ENCODE data around the gene MAN2A2. TPM values are rescaled to one million over a fixed set of nuclear protein-coding genes. Genes with fewer than 3 reads are reported as not detected.

The MAN2A2 gene
- total and polyA plus RNA-seq, 9 of the 15 experiments (the other 6 are each of a cell fraction or from before 2014, with no cell fraction given), result 7.3 to 151 (median 43.4) TPM

DNA sequence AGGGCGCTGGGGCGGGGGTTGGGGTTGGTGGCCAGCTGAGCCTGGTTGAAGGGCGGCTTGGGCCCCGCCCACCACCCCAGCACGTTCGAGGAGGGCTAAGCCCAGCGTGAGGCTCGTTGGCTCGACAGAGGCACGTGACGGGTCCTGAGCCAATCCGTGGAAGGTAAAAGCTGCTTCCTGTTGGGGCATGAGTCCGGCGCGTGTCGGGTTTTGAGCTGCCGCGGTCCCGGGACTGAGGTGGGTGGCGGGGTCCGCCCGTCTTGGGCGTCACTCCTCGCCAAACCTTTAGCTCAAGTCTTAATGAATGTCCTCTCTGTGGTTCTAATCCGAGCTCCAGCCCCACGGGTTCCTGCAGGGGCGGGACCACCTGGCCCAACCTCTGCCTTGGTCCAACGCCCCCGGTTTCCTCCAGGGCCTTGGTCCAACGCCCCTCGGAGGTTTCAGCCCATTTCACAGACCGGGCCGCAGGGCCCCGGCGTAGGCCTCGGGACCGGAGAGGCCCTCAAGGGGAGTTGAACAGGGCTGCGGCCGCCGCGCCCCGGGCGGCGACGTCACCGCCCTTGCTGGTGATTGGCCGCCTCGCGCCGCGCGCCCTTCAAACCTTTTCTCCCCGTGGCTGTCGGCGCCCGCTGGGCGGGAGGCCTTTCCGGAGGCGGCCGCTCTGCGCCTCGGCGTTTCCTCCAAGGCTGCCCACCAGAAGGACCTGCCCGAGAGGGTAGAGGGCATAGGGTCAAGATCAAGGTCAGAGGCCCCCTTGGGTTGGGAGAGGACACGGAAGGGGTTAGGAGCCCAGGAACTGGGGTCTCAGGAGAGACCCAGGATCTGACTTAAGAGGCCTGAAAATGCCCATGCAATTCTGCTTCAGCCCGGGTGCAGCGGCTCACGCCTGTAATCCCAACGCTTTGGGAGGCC, 51.9 kb downstream of the MAN2A2 start, which contains the start of gene RCCD1 (continued):
- TF ChIP-seq ELK3 (CRISPR knock-in tag; IDR thresholded peaks at IDR 0.05), result no peak
- peak; percentile 43; the same call in 1 of the 2 replicates for TF ChIP-seq TCF3 (CRISPR knock-in tag; IDR thresholded peaks at IDR 0.05)
- peak in 1 of 2 experiments; percentile 86; a peak in 2 of 4 replicates for TF ChIP-seq HDAC1 (IDR thresholded peaks at IDR 0.05)
- TF ChIP-seq ZBTB12 (CRISPR knock-in tag; IDR thresholded peaks at IDR 0.05), result peak; percentile 70
- TF ChIP-seq CHD4 (IDR thresholded peaks at IDR 0.05; ENCODE audit: insufficient read depth, insufficient replicate concordance, low read depth, low read length, poor library complexity, severe bottlenecking), result peak; percentile 33
- TF ChIP-seq THRB (CRISPR knock-in tag; conservative IDR thresholded peaks at IDR 0.05), result no peak
- TF ChIP-seq SMAD1 (IDR thresholded peaks at IDR 0.05; ENCODE audit: low read depth, low read length, partially characterized antibody), result peak; percentile 50
- TF ChIP-seq LEF1 (IDR thresholded peaks at IDR 0.05), result peak; percentile 58; the same call in 1 of the 2 replicates
- no peak for TF ChIP-seq ZEB2 (IDR thresholded peaks at IDR 0.05)
- TF ChIP-seq TRIM28 (IDR thresholded peaks at IDR 0.05), result peak; percentile 92
- TF ChIP-seq SOX6 (IDR thresholded peaks at IDR 0.05), result peak; percentile 28; the same call in 1 of the 2 replicates
- peak; percentile 89 for TF ChIP-seq POLR2H (tag; IDR thresholded peaks at IDR 0.05; ENCODE audit: low read depth)
- TF ChIP-seq ZNF77 (CRISPR knock-in tag; IDR thresholded peaks at IDR 0.05), result no peak
- TF ChIP-seq, protein P1, sequence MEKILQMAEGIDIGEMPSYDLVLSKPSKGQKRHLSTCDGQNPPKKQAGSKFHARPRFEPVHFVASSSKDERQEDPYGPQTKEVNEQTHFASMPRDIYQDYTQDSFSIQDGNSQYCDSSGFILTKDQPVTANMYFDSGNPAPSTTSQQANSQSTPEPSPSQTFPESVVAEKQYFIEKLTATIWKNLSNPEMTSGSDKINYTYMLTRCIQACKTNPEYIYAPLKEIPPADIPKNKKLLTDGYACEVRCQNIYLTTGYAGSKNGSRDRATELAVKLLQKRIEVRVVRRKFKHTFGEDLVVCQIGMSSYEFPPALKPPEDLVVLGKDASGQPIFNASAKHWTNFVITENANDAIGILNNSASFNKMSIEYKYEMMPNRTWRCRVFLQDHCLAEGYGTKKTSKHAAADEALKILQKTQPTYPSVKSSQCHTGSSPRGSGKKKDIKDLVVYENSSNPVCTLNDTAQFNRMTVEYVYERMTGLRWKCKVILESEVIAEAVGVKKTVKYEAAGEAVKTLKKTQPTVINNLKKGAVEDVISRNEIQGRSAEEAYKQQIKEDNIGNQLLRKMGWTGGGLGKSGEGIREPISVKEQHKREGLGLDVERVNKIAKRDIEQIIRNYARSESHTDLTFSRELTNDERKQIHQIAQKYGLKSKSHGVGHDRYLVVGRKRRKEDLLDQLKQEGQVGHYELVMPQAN (IDR thresholded peaks at IDR 0.05; ENCODE audit: borderline replicate concordance), result peak; percentile 84
- no peak for TF ChIP-seq ZNF23 (CRISPR knock-in tag; IDR thresholded peaks at IDR 0.05)
- TF ChIP-seq TRIM24 (IDR thresholded peaks at IDR 0.05), result peak in 1 of 2 experiments; percentile 73; a peak in 3 of 4 replicates
- TF ChIP-seq, protein P2, sequence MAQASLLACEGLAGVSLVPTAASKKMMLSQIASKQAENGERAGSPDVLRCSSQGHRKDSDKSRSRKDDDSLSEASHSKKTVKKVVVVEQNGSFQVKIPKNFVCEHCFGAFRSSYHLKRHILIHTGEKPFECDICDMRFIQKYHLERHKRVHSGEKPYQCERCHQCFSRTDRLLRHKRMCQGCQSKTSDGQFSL (CRISPR knock-in tag; IDR thresholded peaks at IDR 0.05), result peak; percentile 3; the same call in 1 of the 2 replicates
- TF ChIP-seq, protein P2 (tag; IDR thresholded peaks at IDR 0.05), result no peak
- TF ChIP-seq, protein P3, sequence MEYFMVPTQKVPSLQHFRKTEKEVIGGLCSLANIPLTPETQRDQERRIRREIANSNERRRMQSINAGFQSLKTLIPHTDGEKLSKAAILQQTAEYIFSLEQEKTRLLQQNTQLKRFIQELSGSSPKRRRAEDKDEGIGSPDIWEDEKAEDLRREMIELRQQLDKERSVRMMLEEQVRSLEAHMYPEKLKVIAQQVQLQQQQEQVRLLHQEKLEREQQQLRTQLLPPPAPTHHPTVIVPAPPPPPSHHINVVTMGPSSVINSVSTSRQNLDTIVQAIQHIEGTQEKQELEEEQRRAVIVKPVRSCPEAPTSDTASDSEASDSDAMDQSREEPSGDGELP (CRISPR knock-in tag; IDR thresholded peaks at IDR 0.05; ENCODE audit: borderline replicate concordance), result peak; percentile 97
